ENCODE data around the gene ARHGAP9. TPM values are rescaled to one million over a fixed set of nuclear protein-coding genes. Genes with fewer than 3 reads are reported as not detected.

The ARHGAP9 gene
- total and polyA plus RNA-seq, 2 of the 8 experiments (the other 6 are each of a cell fraction or from before 2014, with no cell fraction given): 3.2 to 6.0 TPM

GRCh38 chr12:57465030-57465746, 14.5 kb downstream of the ARHGAP9 start:
- Histone ChIP-seq H3K9ac (replicated peaks in 1 of 4; ENCODE audit: extremely low read depth in 1 of 4, low read depth in 3 of 4, low read length in 3 of 4) (no peak overlapping the region), H2BK120ac (replicated peaks; ENCODE audit: low read depth, low read length) (no peak overlapping the region), H3K23me2 (ENCODE audit: low read depth, low read length) (peaks cover 4% of the 10 kb centered on the region; the same call in 1 of the 2 replicates), H2BK12ac (ENCODE audit: low read depth, low read length) (no peak overlapping the region), H3K79me2 (ENCODE audit: control insufficient read depth in 1 of 2, insufficient read depth in 2 of 2, low read length in 2 of 2) (peaks cover 0 to 3% of the 10 kb centered on the region in 2 experiments; a peak in 1 of 4 replicates), H3K4ac (replicated peaks; ENCODE audit: insufficient read length, low read depth, low read length) (no peak overlapping the region), H3K9me3 (ENCODE audit: insufficient read depth in 2 of 2, low read depth in 1 of 2, low read length in 1 of 2) (no peaks in the 10 kb centered on the region), H2BK5ac (ENCODE audit: low read depth, low read length) (no peak overlapping the region), H3K4me3 (ENCODE audit: extremely low read depth in 1 of 4, insufficient read depth in 2 of 4, low read depth in 3 of 4, low read length in 4 of 4) (no peak overlapping the region), H2BK20ac (ENCODE audit: low read length) (no peak overlapping the region), H3K36me3 (ENCODE audit: control insufficient read depth in 2 of 4, insufficient read depth in 4 of 4, low read length in 3 of 4) (peaks cover 0 to 11% (median 4%) of the 10 kb centered on the region in 4 experiments; a peak in 5 of 8 replicates), H4K5ac (ENCODE audit: insufficient read length, low read depth, low read length) (no peak overlapping the region), H4K20me1 (replicated peaks in 1 of 2; ENCODE audit: control insufficient read depth in 1 of 2, insufficient read depth in 2 of 2, low read length in 2 of 2) (peaks cover 0 to 2% of the 10 kb centered on the region in 2 experiments), H2AFZ (ENCODE audit: low read length) (no peak overlapping the region), H2AK5ac (ENCODE audit: low read depth, low read length) (no peak overlapping the region), H3K79me1 (ENCODE audit: low read depth, low read length) (no peaks in the 10 kb centered on the region), H4K8ac (ENCODE audit: extremely low read depth, insufficient read depth, low read length) (no peak overlapping the region), H4K91ac (replicated peaks; ENCODE audit: insufficient read length, low read length) (no peak overlapping the region), H3K56ac (replicated peaks; ENCODE audit: insufficient read length, low read depth, low read length) (no peak overlapping the region), H3K27me3 (replicated peaks in 1 of 4; ENCODE audit: control insufficient read depth in 3 of 4, extremely low read depth in 1 of 4, insufficient read depth in 3 of 4, low read length in 3 of 4) (no peaks in the 10 kb centered on the region), H3K18ac (ENCODE audit: extremely low read depth, low read length) (no peak overlapping the region), H2BK15ac (ENCODE audit: low read length) (no peak overlapping the region), H3K4me1 (replicated peaks in 1 of 4; ENCODE audit: control insufficient read depth in 3 of 4, insufficient read depth in 4 of 4, low read length in 3 of 4) (peaks cover 0 to 4% (median 0%) of the 10 kb centered on the region in 4 experiments; a peak in 1 of 7 replicates), H3K14ac (ENCODE audit: insufficient read length) (no peak overlapping the region), H3K27ac (ENCODE audit: low read depth, low read length) (no peak overlapping the region), H3K4me2 (ENCODE audit: insufficient read depth in 1 of 2, low read depth in 2 of 2, low read length in 2 of 2) (no peak overlapping the region), H3K23ac (ENCODE audit: insufficient read length) (no peak overlapping the region)
- no peak for TF ChIP-seq BACH1 (IDR thresholded peaks at IDR 0.05; ENCODE audit: low read length)
- TF ChIP-seq RNF2 (IDR thresholded peaks at IDR 0.05; ENCODE audit: borderline replicate concordance, low read depth, low read length, missing control alignments, poor library complexity, severe bottlenecking): no peak
- no peak for TF ChIP-seq POU5F1 (IDR thresholded peaks at IDR 0.05; ENCODE audit: low read depth, low read length)
- TF ChIP-seq SP2 (IDR thresholded peaks at IDR 0.05; ENCODE audit: low read length): no peak
- no peak for TF ChIP-seq KDM4A (IDR thresholded peaks at IDR 0.05; ENCODE audit: low read depth, low read length, severe bottlenecking)
- no peak for TF ChIP-seq GABPA (IDR thresholded peaks at IDR 0.05; ENCODE audit: borderline replicate concordance, insufficient read depth, low read length)
- no peak for TF ChIP-seq BRCA1 (IDR thresholded peaks at IDR 0.05; ENCODE audit: low read depth, low read length)
- no peak for TF ChIP-seq EZH2 (IDR thresholded peaks at IDR 0.05; ENCODE audit: low read depth, low read length, severe bottlenecking)
- no peak for TF ChIP-seq RFX5 (IDR thresholded peaks at IDR 0.05; ENCODE audit: borderline replicate concordance, low read depth, low read length)
- TF ChIP-seq TCF12 (IDR thresholded peaks at IDR 0.05; ENCODE audit: low read depth, low read length): no peak
- no peak for TF ChIP-seq SIRT6 (IDR thresholded peaks at IDR 0.05; ENCODE audit: low read length)
- no peak for TF ChIP-seq POLR2A (IDR thresholded peaks at IDR 0.05; ENCODE audit: control extremely low read depth in 1 of 2, low read depth in 2 of 2, low read length in 2 of 2)
- FAIRE-seq (no peak), DNase-seq (ENCODE audit: low read depth in 1 of 2, low spot score in 2 of 2) (no peak)
- POLR2A ChIA-PET (ENCODE audit: partially characterized antibody): interaction anchor here (0.8 to 4.8 kb wide), 2 partner anchors 10 to 223 kb away, joined by 4 to 25 read pairs; partner anchors contain the start of gene INHBE
- CTCF ChIA-PET (ENCODE audit: partially characterized antibody): interaction anchor here (1.0 to 18.5 kb wide), 5 partner anchors 9 to 218 kb away, joined by 3 to 441 read pairs (median 4); partner anchors contain the start of genes ARHGAP9, INHBE and MARS1
- WGBS, 2 experiments (ENCODE audit: extremely low coverage in 1 of 2, insufficient coverage in 1 of 2, insufficient read length in 1 of 2, insufficient replicate concordance in 2 of 2, low coverage in 1 of 2, low lambda C conversion rate in 2 of 2, missing lambda C conversion rate in 1 of 2): 90% methylated on average over 6 of the region's 6 CpGs; no CpG with 5 or more reads in 1 of the 2 experiments

All from H1 (cell line).